ENCODE measurements around the gene RNF151. TPM values are rescaled to one million over a fixed set of nuclear protein-coding genes. Genes with fewer than 3 reads are reported as not detected.
"Not testable (repeated sequence)": the region's sequence is repeated elsewhere in the genome, so short reads cannot be mapped to it uniquely, and the experiment has no call there.

RNF151 gene, protein sequence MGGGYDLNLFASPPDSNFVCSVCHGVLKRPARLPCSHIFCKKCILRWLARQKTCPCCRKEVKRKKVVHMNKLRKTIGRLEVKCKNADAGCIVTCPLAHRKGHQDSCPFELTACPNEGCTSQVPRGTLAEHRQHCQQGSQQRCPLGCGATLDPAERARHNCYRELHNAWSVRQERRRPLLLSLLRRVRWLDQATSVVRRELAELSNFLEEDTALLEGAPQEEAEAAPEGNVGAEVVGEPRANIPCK
- total RNA-seq, result 0.39 TPM in 1 of 2 replicates, not detected in the other

DNA sequence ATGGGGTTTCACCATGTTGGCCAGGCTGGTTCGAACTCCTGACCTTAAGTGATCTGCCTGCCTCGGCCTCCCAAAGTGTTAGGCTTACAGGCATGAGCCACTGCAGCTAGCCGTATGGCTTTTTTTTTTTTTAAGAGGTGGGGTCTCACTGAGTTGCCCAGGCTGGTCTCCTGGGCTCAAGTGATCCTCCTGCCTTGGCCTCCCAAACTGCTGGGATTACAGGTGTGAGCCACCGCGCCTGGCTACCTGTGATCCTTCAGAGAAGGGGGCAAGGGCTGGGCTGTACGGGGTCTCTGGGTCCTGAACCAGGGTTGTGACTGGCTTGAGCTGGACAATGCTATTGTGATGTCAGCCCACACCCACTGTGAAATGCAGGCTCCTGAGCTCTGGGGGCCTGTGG, at the start of gene RNF151:
TSS of gene RNF151 (plus strand) at position 397 of the 400 bp plus-strand sequence. CDS start 26 bp downstream, outside the sequence.
- Mint-ChIP-seq H3K9me3 (no peaks in the 10 kb centered on the region), H3K27ac (peak within 1 kb of the TSS; percentile 94), H3K4me3 (ENCODE audit: low read depth) (peak within 1 kb of the TSS; percentile 98), H3K4me1 (ENCODE audit: low read depth) (peaks cover 28% of the 10 kb centered on the region), H3K27me3 (ENCODE audit: low read depth) (no peaks in the 10 kb centered on the region), H3K36me3 (ENCODE audit: low read depth) (peaks cover 39% of the 10 kb centered on the region)
- intact Hi-C loops (cut with micrococcal nuclease), result no loop called here
- DNase-seq (ENCODE audit: low spot score), result no peak

DNA sequence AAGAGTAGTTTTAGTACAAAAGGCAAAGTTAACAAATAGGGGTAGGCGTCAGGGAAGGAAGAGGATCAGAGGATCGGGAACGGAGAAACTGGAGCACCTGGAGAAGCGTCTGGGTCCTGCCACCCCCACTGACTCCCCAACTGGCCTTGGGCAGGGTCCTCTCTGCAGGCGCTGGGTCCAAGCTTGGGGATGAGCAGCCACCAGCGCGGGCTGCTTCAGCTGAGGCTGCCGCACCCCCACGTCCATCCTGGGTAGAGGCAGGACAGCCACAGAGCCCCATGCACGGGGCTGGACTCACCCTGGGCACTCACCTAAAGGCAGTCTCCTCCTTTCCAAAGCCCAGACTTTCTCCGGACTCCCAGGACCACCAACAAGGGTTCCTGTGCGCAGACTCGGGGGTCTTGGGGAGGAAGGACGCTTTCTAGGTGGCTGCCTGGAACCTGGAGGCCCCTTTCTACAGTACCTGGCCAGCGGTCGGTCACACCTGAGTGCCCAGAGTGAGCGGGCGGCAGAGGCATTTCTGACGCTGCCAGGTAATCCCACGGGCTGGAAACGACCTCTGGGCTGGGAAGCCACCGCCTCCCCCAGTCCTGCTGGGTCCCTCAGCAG, 49.5 kb upstream of the RNF151 start:
- no peak overlapping the region for H3K27ac Mint-ChIP-seq
- H3K4me3 Mint-ChIP-seq (ENCODE audit: low read depth), result no peak overlapping the region
- H3K4me1 Mint-ChIP-seq (ENCODE audit: low read depth), result peaks cover 4% of the 10 kb centered on the region
- no peaks in the 10 kb centered on the region for H3K36me3 Mint-ChIP-seq (ENCODE audit: low read depth)
- H3K27me3 Mint-ChIP-seq (ENCODE audit: low read depth), result peaks cover 42% of the 10 kb centered on the region
- H3K9me3 Mint-ChIP-seq, result no peaks in the 10 kb centered on the region
- no peak for DNase-seq (ENCODE audit: low spot score)
- intact Hi-C loops (cut with micrococcal nuclease), result no loop called here

DNA sequence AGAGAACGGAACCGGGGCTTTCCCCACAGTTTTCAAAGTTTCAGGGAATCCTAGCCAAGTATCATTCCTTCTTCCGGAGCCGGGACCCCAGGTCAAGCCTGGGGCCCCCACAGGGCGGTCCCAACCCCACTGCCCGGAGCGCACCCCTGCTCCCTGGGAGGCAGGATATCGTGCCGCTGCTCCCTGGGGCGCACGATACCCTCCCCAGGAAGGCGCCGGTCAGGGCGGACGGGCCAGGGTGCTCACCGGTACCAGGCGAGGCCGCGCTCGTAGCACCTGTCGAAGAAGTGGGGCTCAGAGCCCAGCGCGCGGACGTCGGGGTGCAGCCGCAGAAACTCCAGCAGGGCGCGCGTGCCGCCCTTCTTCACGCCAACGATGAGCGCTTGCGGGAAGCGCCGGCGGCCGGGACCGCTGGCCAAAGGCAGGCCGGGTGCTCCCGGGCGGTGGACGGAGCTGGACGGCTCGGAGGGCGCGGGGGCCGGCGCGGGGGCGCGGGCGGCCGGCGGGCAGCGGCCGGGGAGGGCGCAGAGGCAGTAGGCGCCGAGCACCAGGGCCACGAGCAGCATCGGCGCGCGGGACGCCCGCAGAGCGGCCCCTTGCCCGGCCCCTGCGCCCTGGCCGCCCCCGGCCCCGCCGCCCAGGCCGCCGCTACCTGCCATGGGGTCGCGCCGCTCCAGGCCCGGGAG, 48.8 kb upstream of the RNF151 start:
- peaks cover 4% of the 10 kb centered on the region for H3K4me1 Mint-ChIP-seq (ENCODE audit: low read depth)
- H3K27me3 Mint-ChIP-seq (ENCODE audit: low read depth), result peaks cover 47% of the 10 kb centered on the region
- DNase-seq (ENCODE audit: low spot score), result no peak
- no peak overlapping the region for H3K4me3 Mint-ChIP-seq (ENCODE audit: low read depth)
- no peaks in the 10 kb centered on the region for H3K36me3 Mint-ChIP-seq (ENCODE audit: low read depth)
- intact Hi-C loops (cut with micrococcal nuclease), result no loop called here
- no peak overlapping the region for H3K27ac Mint-ChIP-seq
- no peaks in the 10 kb centered on the region for H3K9me3 Mint-ChIP-seq

DNA sequence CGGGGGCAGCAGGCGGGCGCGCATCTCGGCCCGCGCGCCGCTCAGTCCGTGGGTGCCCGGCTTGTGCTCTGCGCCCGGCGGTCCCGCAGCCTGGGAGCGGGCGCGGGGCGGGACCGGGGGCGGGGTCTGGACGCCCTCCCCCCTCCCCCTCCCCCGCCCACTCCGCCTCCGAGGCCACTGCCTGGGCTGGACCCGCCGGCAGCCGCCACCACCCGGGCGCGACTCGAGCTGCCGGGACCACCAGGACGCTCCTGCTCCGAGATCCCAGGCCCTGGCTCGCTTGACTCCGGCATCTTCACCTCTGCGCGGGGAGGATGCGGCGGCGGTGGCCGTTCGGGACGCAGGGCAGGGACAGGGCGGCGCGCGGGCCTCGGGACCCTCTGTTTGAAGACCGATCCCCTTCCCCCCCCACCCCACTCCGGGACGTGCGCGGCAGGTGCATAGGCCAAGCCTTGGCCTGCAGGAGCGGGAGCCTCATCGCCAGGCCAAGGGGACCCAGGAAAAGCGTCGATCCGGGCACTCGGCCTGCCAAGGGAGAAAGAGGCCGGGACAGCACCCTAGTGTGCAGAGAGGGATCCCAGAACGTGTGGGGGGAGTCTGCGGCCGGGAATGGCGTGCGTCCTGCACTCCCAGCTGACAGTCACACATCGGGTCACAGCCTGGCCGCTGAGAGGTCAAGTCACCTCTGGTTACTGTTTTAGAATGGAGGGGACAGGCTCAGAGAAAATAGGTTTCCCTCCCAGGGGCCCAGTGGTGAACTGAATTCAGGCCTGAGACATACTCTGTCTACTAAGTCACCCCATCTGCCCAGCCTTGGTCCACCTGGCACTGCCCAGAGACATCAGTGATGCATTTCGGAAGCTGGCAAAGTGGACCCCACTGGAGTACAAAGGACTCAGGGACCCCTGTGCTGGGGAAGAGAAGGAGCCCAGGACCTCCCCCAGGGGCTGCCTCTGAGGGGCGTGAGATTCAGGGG, 48.0 kb upstream of the RNF151 start, which contains the start of gene HS3ST6:
TSS of gene HS3ST6 (minus strand) at position 65 of the 976 bp plus-strand sequence. CDS start 92 bp downstream, outside the sequence.
- H3K9me3 Mint-ChIP-seq, result no peaks in the 10 kb centered on the region
- peaks cover 55% of the 10 kb centered on the region for H3K27me3 Mint-ChIP-seq (ENCODE audit: low read depth)
- peaks cover 4% of the 10 kb centered on the region for H3K4me1 Mint-ChIP-seq (ENCODE audit: low read depth)
- DNase-seq (ENCODE audit: low spot score), result no peak
- no peak within 1 kb of the TSS for H3K27ac Mint-ChIP-seq
- H3K36me3 Mint-ChIP-seq (ENCODE audit: low read depth), result no peaks in the 10 kb centered on the region
- intact Hi-C loops (cut with micrococcal nuclease), result no loop called here
- H3K4me3 Mint-ChIP-seq (ENCODE audit: low read depth), result no peak within 1 kb of the TSS

DNA sequence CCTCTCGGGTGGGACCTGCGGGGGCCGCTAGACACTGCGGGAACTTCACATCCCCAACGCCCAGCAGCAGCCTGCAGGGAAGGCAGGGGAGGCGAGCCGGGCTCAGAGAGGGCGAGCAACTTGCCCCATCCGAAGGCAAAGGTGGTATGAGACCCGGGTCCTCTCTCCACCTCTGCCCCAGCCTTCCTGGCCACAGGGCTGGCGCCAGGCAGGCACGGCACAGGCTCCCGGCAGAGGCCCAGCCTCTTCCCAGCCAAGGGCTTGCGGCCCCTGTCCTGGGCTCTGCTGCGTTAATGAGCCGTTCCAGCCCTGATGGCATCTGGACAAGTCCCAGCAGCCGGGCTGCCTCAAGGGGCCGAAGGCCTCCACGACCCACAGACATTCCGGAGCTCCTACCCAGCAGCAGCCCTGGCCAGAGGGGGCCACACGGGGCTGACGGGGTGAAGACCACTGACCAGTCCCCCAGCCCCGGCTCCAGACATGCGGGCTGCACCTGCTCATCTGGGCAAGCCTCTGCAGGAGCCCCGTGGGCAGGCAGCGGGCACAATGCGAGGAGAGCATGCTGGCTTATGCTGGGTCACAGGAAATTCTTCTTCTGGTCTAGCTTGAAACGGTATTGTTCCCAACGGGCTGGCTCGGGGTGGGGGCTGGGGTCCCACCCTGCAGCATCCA, 47.2 kb upstream of the RNF151 start:
- Mint-ChIP-seq H3K27me3 (ENCODE audit: low read depth) (peaks cover 60% of the 10 kb centered on the region), H3K9me3 (no peaks in the 10 kb centered on the region), H3K4me1 (ENCODE audit: low read depth) (peaks cover 4% of the 10 kb centered on the region), H3K27ac (no peak overlapping the region), H3K4me3 (ENCODE audit: low read depth) (no peak overlapping the region), H3K36me3 (ENCODE audit: low read depth) (no peaks in the 10 kb centered on the region)
- no peak for DNase-seq (ENCODE audit: low spot score)
- intact Hi-C loops (cut with micrococcal nuclease), result no loop called here

DNA sequence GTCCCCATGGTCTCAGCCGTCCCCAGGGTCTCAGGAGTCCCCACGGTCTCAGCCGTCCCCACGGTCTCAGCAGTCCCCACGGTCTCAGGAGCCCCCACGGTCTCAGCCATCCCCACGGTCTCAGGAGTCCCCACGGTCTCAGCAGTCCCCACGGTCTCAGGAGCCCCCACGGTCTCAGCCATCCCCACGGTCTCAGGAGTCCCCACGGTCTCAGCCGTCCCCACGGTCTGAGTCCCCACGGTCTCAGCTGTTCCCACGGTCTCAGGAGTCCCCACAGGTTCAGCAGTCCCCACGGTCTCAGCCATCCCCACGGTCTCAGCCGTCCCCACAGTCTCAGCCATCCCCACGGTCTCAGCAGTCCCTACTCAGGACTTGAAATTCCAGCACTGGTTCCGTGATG, 46.5 kb upstream of the RNF151 start:
- not testable (repeated sequence) for H3K4me1 Mint-ChIP-seq (ENCODE audit: low read depth); H3K36me3 Mint-ChIP-seq (ENCODE audit: low read depth); H3K9me3 Mint-ChIP-seq; H3K4me3 Mint-ChIP-seq (ENCODE audit: low read depth); H3K27ac Mint-ChIP-seq; DNase-seq (ENCODE audit: low spot score)
- H3K27me3 Mint-ChIP-seq (ENCODE audit: low read depth), result peaks cover 61% of the 10 kb centered on the region
- intact Hi-C loops (cut with micrococcal nuclease), result loop anchor here (10.0 kb wide), 1 partner anchor 55 kb away; no protein-coding TSS in a partner anchor

DNA sequence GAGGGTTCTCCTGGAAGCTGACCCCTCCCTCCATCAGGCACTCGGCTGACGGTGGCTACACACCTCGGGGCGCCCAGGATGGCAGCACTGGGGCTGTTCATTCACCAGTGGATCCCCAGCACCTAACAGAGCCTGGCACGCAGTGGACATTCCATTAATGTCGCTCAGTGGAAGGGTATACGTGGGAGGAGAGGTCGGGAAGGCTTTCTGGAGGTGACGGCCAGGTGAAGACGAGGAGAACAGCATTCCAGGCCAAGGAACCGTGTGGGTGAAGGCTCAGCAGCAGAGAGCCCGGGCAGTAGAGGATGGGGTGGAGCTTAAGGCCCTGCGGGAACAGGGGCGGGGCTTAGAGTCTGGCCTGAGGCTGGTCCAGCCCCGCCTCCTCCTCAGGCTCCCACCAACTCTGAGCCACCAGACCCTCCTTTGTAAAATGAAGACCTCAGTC, 45.9 kb upstream of the RNF151 start:
- intact Hi-C loops (cut with micrococcal nuclease), result loop anchor here (10.0 kb wide), 1 partner anchor 56 kb away; no protein-coding TSS in a partner anchor
- no peaks in the 10 kb centered on the region for H3K9me3 Mint-ChIP-seq
- no peaks in the 10 kb centered on the region for H3K36me3 Mint-ChIP-seq (ENCODE audit: low read depth)
- no peak for DNase-seq (ENCODE audit: low spot score)
- H3K4me1 Mint-ChIP-seq (ENCODE audit: low read depth), result peaks cover 4% of the 10 kb centered on the region
- H3K27ac Mint-ChIP-seq, result no peak overlapping the region
- H3K27me3 Mint-ChIP-seq (ENCODE audit: low read depth), result peaks cover 58% of the 10 kb centered on the region
- no peak overlapping the region for H3K4me3 Mint-ChIP-seq (ENCODE audit: low read depth)

DNA sequence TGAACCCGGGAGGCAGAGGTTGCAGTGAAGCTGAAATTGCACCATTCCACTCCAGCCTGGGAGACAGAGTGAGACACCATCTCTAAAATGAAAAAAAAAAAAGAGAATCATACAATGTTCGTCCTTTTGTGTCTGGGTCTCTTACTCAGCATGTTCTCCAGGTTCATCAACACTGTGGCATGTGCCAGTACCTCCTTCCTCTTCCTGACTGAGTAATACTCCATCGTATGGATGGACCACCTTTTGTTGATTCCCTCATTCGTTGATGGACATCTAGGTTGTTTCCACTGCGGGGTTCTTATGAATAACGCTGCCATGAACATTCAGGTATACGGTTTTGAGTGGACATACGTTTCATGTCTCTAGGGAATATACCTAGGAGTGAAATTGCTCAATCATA, 44.3 kb upstream of the RNF151 start:
- peaks cover 4% of the 10 kb centered on the region for H3K4me1 Mint-ChIP-seq (ENCODE audit: low read depth)
- no peaks in the 10 kb centered on the region for H3K36me3 Mint-ChIP-seq (ENCODE audit: low read depth)
- no peaks in the 10 kb centered on the region for H3K9me3 Mint-ChIP-seq
- H3K27me3 Mint-ChIP-seq (ENCODE audit: low read depth), result peaks cover 44% of the 10 kb centered on the region
- no peak overlapping the region for H3K4me3 Mint-ChIP-seq (ENCODE audit: low read depth)
- no peak for DNase-seq (ENCODE audit: low spot score)
- H3K27ac Mint-ChIP-seq, result no peak overlapping the region
- intact Hi-C loops (cut with micrococcal nuclease), result loop anchor here (10.0 kb wide), 1 partner anchor 58 kb away; no protein-coding TSS in a partner anchor

DNA sequence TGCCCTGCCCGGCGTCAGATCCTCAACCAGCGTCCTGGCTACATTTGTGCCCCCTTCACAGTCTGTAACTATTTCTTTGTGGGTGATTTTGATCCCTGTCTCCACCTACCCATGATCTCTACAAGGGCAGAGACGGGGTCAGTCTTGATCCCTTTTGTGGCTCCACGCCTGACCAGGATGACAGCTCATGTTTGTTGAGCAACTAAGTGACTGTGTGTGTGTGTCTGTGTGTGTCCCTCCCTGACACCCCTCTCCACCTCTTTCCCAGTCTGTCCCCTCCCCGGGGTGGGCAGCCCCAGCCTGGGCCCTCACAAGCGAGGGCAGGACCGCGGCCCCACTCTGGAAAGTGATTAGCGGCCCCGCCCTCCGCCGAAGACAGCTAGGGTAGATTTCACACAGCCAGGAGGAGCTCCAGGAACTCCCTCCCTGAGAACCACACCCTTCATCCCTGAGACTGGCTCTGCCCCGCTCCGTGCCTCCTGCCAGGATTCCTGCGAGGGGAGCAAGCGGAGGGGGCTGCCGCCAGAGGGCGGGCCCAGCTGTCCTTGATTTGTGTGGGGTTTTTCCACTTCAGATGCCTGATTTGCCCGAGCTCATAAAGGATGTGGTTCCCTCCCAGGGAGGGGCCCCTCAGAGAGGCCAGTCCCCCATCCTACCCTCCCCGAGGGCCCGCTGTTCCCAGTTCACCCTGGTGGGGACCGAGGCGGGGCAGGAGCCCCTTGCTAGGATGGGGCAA, 43.2 kb upstream of the RNF151 start:
- intact Hi-C loops (cut with micrococcal nuclease), result loop anchor here (10.0 kb wide), 1 partner anchor 59 kb away; no protein-coding TSS in a partner anchor
- no peak overlapping the region for H3K4me3 Mint-ChIP-seq (ENCODE audit: low read depth)
- no peak for DNase-seq (ENCODE audit: low spot score)
- H3K36me3 Mint-ChIP-seq (ENCODE audit: low read depth), result no peaks in the 10 kb centered on the region
- peaks cover 44% of the 10 kb centered on the region for H3K27me3 Mint-ChIP-seq (ENCODE audit: low read depth)
- no peaks in the 10 kb centered on the region for H3K9me3 Mint-ChIP-seq
- H3K27ac Mint-ChIP-seq, result no peak overlapping the region
- H3K4me1 Mint-ChIP-seq (ENCODE audit: low read depth), result peaks cover 4% of the 10 kb centered on the region

DNA sequence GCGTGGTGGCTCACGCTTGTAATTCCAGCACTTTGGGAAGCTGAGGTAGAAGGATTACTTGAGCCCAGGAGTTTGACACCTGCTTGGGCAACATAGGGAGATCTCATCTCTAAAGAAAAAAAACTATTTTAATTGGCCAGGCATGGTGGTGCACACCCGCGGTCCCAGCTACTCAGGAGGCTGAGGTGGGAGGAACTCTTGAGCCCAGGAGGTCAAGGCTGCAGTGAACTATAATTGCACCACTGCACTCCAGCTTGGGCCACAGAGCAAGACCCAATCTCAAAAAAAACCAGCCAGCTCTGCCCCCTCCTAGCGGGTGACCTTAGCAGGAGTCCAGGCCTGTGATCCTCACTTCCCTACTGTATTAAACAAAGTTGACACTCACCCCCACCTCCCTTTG, 42.6 kb upstream of the RNF151 start:
- intact Hi-C loops (cut with micrococcal nuclease), result loop anchor here (10.0 kb wide), 1 partner anchor 59 kb away; no protein-coding TSS in a partner anchor
- no peaks in the 10 kb centered on the region for H3K9me3 Mint-ChIP-seq
- no peaks in the 10 kb centered on the region for H3K36me3 Mint-ChIP-seq (ENCODE audit: low read depth)
- H3K27ac Mint-ChIP-seq, result no peak overlapping the region
- H3K27me3 Mint-ChIP-seq (ENCODE audit: low read depth), result peaks cover 39% of the 10 kb centered on the region
- H3K4me1 Mint-ChIP-seq (ENCODE audit: low read depth), result peaks cover 5% of the 10 kb centered on the region
- no peak overlapping the region for H3K4me3 Mint-ChIP-seq (ENCODE audit: low read depth)
- no peak for DNase-seq (ENCODE audit: low spot score)

DNA sequence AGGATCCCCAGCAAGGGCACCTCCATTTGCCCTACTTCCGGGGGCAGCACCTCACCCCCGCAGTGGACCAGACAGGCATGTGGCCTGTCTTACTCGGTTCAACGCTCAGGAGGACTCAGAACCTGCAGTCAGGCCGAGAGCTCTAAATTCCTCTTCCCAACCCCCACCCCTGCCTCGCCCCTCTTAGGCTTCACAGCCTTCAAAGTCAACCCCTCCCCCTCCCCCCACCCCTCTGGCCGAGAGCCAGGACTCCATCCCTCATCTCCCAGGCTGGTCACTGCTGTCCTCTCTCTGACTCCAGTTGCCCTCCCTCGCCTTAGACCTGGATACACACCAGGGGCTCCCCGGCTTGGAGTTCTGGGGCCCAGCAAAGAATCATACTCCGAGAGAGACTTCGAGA, 40.4 kb upstream of the RNF151 start:
- Mint-ChIP-seq H3K27me3 (ENCODE audit: low read depth) (peaks cover 26% of the 10 kb centered on the region), H3K4me1 (ENCODE audit: low read depth) (peaks cover 2% of the 10 kb centered on the region), H3K9me3 (no peaks in the 10 kb centered on the region), H3K36me3 (ENCODE audit: low read depth) (no peaks in the 10 kb centered on the region), H3K27ac (no peak overlapping the region), H3K4me3 (ENCODE audit: low read depth) (no peak overlapping the region)
- DNase-seq (ENCODE audit: low spot score), result no peak
- intact Hi-C loops (cut with micrococcal nuclease), result loop anchor here (10.0 kb wide), 1 partner anchor 61 kb away; no protein-coding TSS in a partner anchor

Data from activated T-helper 2 cell treated with anti-CD3 and anti-CD28 coated beads, Interferon-gamma antibody, Interleukin-2, Interleukin-4, amounts not matched to agents 10 μg/mL and 5 μg/mL and 100 μg/mL, durations not matched to agents 14 hours and 24 hours and 36 hours (primary cell).